ENCODE measurements around the gene LEF1.
A peak's percentile ranks its signal among the peaks of the same experiment; 100 is the strongest.

Gene LEF1

GRCh38 chr4:108109997-108110416 lies 58.7 kb downstream of the LEF1 start:
- DNase-seq (ENCODE audit: low spot score) = no peak

- DNase-seq (ENCODE audit: low spot score) = no peak
Measured at GRCh38 chr4:108109111-108109510, 59.6 kb downstream of the LEF1 start.

- DNase-seq (ENCODE audit: low spot score) = no peak
Measured at GRCh38 chr4:108107729-108108382, 60.9 kb downstream of the LEF1 start.

- DNase-seq (ENCODE audit: low spot score) = no peak
Measured at GRCh38 chr4:108107101-108107500, 61.6 kb downstream of the LEF1 start.

GRCh38 chr4:108106186-108106585 lies 62.5 kb downstream of the LEF1 start:
- no peak for DNase-seq (ENCODE audit: low spot score)

- DNase-seq (ENCODE audit: low spot score) = no peak
Measured at GRCh38 chr4:108103099-108103862, 65.5 kb downstream of the LEF1 start.

GRCh38 chr4:108100827-108101226 lies 67.9 kb downstream of the LEF1 start:
- DNase-seq (ENCODE audit: low spot score) = no peak

- DNase-seq (ENCODE audit: low spot score) = no peak
Measured at GRCh38 chr4:108099838-108100237, 68.9 kb downstream of the LEF1 start.

GRCh38 chr4:108097990-108098553 lies 70.7 kb downstream of the LEF1 start:
- no peak for DNase-seq (ENCODE audit: low spot score)

- peak; percentile 16 for DNase-seq (ENCODE audit: low spot score)
Measured at GRCh38 chr4:108094923-108095482, 73.7 kb downstream of the LEF1 start.

GRCh38 chr4:108094131-108094530 lies 74.6 kb downstream of the LEF1 start:
- DNase-seq (ENCODE audit: low spot score) = no peak

GRCh38 chr4:108092288-108092687 lies 76.4 kb downstream of the LEF1 start:
- DNase-seq (ENCODE audit: low spot score) = no peak

GRCh38 chr4:108087293-108087967 lies 81.3 kb downstream of the LEF1 start:
- DNase-seq (ENCODE audit: low spot score) = no peak

- DNase-seq (ENCODE audit: low spot score) = no peak
Measured at GRCh38 chr4:108081256-108081655, 87.5 kb downstream of the LEF1 start.

- DNase-seq (ENCODE audit: low spot score) = no peak
Measured at GRCh38 chr4:108080747-108081146, 88.0 kb downstream of the LEF1 start.

- no peak for DNase-seq (ENCODE audit: low spot score)
Measured at GRCh38 chr4:108078024-108078733, 90.6 kb downstream of the LEF1 start.

- no peak for DNase-seq (ENCODE audit: low spot score)
Measured at GRCh38 chr4:108072300-108072699, 96.4 kb downstream of the LEF1 start.

GRCh38 chr4:108070775-108071174 lies 98.0 kb downstream of the LEF1 start:
- DNase-seq (ENCODE audit: low spot score) = no peak

- DNase-seq (ENCODE audit: low spot score) = no peak
Measured at GRCh38 chr4:108068442-108068841, 100.3 kb downstream of the LEF1 start.

GRCh38 chr4:108060686-108061321 lies 107.9 kb downstream of the LEF1 start:
- DNase-seq (ENCODE audit: low spot score) = no peak

- DNase-seq (ENCODE audit: low spot score) = peak; percentile 29
Measured at GRCh38 chr4:108060164-108060563, 108.6 kb downstream of the LEF1 start.

Measured in NAMALWA (cell line).